Loucy (cell line): ENCODE results near the gene LGALS3.

Experiments used
- H2AFZ ChIP-seq: fragments of 200-600 bp; sonication (generic); 2 replicates; pipeline ENCODE4 v1.6.0; 2016; ENCODE audit warnings: antibody characterized with exemption, mild to moderate bottlenecking, low read length, moderate library complexity
- H3F3A ChIP-seq: fragments of 200-600 bp; 2 replicates; pipeline ENCODE4 v1.6.0; 2016; ENCODE audit warnings: antibody characterized with exemption, low read depth, mild to moderate bottlenecking
- H3K27me3 ChIP-seq: fragments of 200-600 bp; sonication (generic); 2 replicates; pipeline ENCODE4 v1.6.1; 2014; ENCODE audit warnings: low read length, mild to moderate bottlenecking; ENCODE audit not compliant: insufficient read depth, poor library complexity, severe bottlenecking
- H3K36me3 ChIP-seq: fragments of 200-600 bp; sonication (generic); 2 replicates; pipeline ENCODE4 v1.6.1; 2016; ENCODE audit warnings: low read length; ENCODE audit not compliant: insufficient read depth
- H3K4me1 ChIP-seq: fragments of 200-600 bp; sonication (generic); 2 replicates; pipeline ENCODE4 v1.5.1; 2014; ENCODE audit warnings: low read length, mild to moderate bottlenecking; ENCODE audit not compliant: insufficient read depth, poor library complexity, severe bottlenecking
- H3K4me2 ChIP-seq: fragments of 200-600 bp; sonication (generic); 2 replicates; pipeline ENCODE4 v1.6.0; 2014; ENCODE audit warnings: antibody characterized with exemption, low read length, low read depth, mild to moderate bottlenecking; ENCODE audit not compliant: poor library complexity, severe bottlenecking
- H3K4me3 ChIP-seq: fragments of 200-600 bp; sonication (generic); 2 replicates; pipeline ENCODE4 v1.5.1; 2014; ENCODE audit warnings: low read length, mild to moderate bottlenecking, mixed read lengths; ENCODE audit not compliant: poor library complexity, severe bottlenecking
- H3K79me2 ChIP-seq: fragments of 200-600 bp; sonication (generic); 2 replicates; pipeline ENCODE4 v1.6.1; 2014; ENCODE audit warnings: low read length; ENCODE audit not compliant: insufficient read depth
- H3K9ac ChIP-seq: fragments of 200-600 bp; sonication (generic); 2 replicates; pipeline ENCODE4 v1.6.0; 2014; ENCODE audit warnings: mild to moderate bottlenecking, low read depth, low read length, moderate library complexity; ENCODE audit not compliant: poor library complexity, severe bottlenecking
- H3K9me2 ChIP-seq: fragments of 200-600 bp; sonication (generic); replicated peaks from 2 replicates; pipeline ENCODE4 v1.6.1; 2016; ENCODE audit warnings: low read depth, low read length, mixed read lengths
- H3K9me3 ChIP-seq: fragments of 200-600 bp; sonication (generic); 2 replicates; pipeline ENCODE4 v1.6.1; 2014; ENCODE audit warnings: mild to moderate bottlenecking, antibody characterized with exemption, low read length, low read depth; ENCODE audit not compliant: insufficient read depth
- H4K20me1 ChIP-seq: fragments of 200-600 bp; sonication (generic); 2 replicates; pipeline ENCODE4 v1.6.0; 2014; ENCODE audit warnings: antibody characterized with exemption, low read length, mild to moderate bottlenecking; ENCODE audit not compliant: insufficient read depth, poor library complexity, severe bottlenecking
- CTCF ChIP-seq: fragments of 200-600 bp; sonication (generic); conservative IDR thresholded peaks from 2 replicates; pipeline ENCODE4 v1.5.1; 2014; ENCODE audit warnings: mild to moderate bottlenecking, antibody characterized with exemption, low read length
- EZH2phosphoT487 ChIP-seq: fragments of 200-600 bp; IDR thresholded peaks from 2 replicates; pipeline ENCODE4 v1.6.1; 2018; ENCODE audit warnings: antibody characterized with exemption, mild to moderate bottlenecking, moderate library complexity, borderline replicate concordance

The LGALS3 gene

DNA sequence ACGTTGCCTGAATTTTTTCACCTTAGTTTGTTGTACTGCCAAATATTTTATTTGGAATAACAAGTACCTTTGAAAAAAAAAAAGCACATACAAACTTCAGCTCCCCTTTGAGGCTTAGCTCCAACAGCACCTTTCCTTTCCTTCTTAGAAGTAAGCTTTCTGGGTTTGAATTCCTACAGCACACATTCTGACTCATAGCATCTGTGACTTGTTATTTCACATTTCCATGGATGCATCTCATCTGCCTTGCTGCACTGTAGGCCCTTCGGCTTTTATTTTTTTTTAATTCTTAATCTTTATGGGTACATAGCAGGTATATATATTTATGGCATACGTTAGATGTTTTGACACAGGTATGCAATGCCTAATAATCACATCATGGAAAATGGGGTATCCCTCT is 7.2 kb downstream of the LGALS3 start:
- Histone ChIP-seq H3K9ac (no peak overlapping the region), H4K20me1 (no peaks in the 10 kb centered on the region), H3K4me3 (no peak overlapping the region), H3K36me3 (peaks cover 15% of the 10 kb centered on the region; the same call in 1 of the 2 replicates), H3K9me3 (no peaks in the 10 kb centered on the region), H3F3A (no peaks in the 10 kb centered on the region), H3K4me2 (no peak overlapping the region), H3K27me3 (no peaks in the 10 kb centered on the region), H3K4me1 (peaks cover 10% of the 10 kb centered on the region), H3K79me2 (no peaks in the 10 kb centered on the region), H2AFZ (no peak overlapping the region), H3K9me2 (no peaks in the 10 kb centered on the region)
- TF ChIP-seq CTCF, result no peak
- TF ChIP-seq EZH2phosphoT487, result no peak

DNA sequence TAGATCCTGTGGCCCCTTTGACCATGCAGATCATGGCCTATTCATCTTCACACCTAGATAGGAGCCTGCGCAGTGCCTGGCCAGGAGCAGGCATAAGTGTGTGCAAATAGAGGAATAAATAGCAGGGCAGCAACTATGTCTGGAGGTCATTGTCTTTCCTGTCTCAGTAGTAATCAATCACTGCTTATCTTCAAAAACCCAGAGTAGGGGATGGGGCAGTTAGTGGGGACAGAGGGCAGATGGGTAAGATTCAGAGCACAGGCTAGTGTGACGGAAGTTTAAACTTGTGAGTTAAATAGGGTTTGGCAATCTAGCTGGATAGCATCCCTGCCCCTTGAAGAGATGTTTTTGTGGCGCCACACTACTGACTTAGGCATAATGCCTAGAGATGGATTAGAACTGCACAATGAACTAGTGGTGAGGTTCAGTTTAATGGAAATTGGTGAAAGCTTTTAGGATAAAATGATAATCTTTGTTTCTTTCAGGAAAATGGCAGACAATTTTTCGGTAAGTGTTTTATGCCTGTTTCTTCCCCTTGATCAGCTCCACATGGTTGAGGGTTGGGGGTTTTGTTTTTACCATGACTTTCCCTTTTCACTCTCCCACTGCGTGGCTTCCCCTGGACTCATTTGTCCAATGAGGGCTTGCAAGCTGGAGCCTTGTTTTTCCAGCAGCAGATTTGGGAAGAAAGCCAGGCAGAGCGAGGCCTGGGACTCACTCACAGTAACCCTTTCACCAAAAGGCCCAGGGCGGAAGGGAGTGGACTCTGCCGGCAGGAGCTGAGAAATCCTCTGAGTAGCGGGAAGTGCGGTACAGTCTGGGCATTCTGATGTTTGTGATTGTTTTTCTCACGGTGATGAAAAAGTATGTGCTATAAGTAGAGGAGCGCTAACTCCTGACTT is 8.1 kb downstream of the LGALS3 start:
- Histone ChIP-seq H3K4me3 (no peak overlapping the region), H4K20me1 (no peaks in the 10 kb centered on the region), H3K9ac (no peak overlapping the region), H2AFZ (no peak overlapping the region), H3K9me2 (no peaks in the 10 kb centered on the region), H3K4me2 (no peak overlapping the region), H3K4me1 (peaks cover under 1% of the 10 kb centered on the region), H3K9me3 (no peaks in the 10 kb centered on the region), H3F3A (no peaks in the 10 kb centered on the region), H3K27me3 (no peaks in the 10 kb centered on the region), H3K79me2 (no peaks in the 10 kb centered on the region), H3K36me3 (peaks cover 24% of the 10 kb centered on the region; the same call in 1 of the 2 replicates)
- TF ChIP-seq CTCF (no peak), EZH2phosphoT487 (no peak)

DNA sequence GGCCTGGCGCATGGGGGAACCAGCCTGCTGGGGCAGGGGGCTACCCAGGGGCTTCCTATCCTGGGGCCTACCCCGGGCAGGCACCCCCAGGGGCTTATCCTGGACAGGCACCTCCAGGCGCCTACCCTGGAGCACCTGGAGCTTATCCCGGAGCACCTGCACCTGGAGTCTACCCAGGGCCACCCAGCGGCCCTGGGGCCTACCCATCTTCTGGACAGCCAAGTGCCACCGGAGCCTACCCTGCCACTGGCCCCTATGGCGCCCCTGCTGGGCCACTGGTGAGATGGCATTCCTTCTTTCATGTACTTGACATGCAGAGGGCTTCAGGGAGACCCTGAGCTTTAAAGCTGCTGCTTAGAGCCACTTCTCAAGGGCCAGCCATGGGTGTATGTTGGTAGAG is 9.0 kb downstream of the LGALS3 start:
- TF ChIP-seq EZH2phosphoT487, result no peak
- peak; percentile 53 for TF ChIP-seq CTCF
- Histone ChIP-seq H3K36me3 (peaks cover 26% of the 10 kb centered on the region; the same call in 1 of the 2 replicates), H3K4me1 (no peaks in the 10 kb centered on the region), H3K9me3 (no peaks in the 10 kb centered on the region), H3K79me2 (no peaks in the 10 kb centered on the region), H3K9me2 (no peaks in the 10 kb centered on the region), H2AFZ (no peak overlapping the region), H3F3A (no peaks in the 10 kb centered on the region), H4K20me1 (no peaks in the 10 kb centered on the region), H3K9ac (no peak overlapping the region), H3K4me3 (no peak overlapping the region), H3K4me2 (no peak overlapping the region), H3K27me3 (no peaks in the 10 kb centered on the region)
